Measurements from ENCODE around the gene PLOD1. TPM values are rescaled to one million over a fixed set of nuclear protein-coding genes. Genes with fewer than 3 reads are reported as not detected.

PLOD1 gene
- total and polyA plus RNA-seq, 2 of the 13 experiments (the other 11 are each of a cell fraction or from before 2014, with no cell fraction given), result 70.1 to 318 TPM

- no peaks in the 10 kb centered on the region for H3K9me3 ChIP-seq (ENCODE audit: low read length)
- in situ Hi-C loops (cut with HindIII; ENCODE audit: extremely low pct_ligation_motif_present, low pct_unique_long_range_greater_than_20kb), result no loop called here
- H3K4me3 ChIP-seq (replicated peaks in 1 of 3; ENCODE audit: insufficient read depth in 1 of 3, low read depth in 2 of 3, low read length in 3 of 3), result no peak overlapping the region
- H3K9ac ChIP-seq (ENCODE audit: insufficient read depth, low read depth, low read length), result no peak overlapping the region
- H3K27me3 ChIP-seq (ENCODE audit: control insufficient read depth in 1 of 2, insufficient read depth in 2 of 2, low read length in 2 of 2), result peaks cover 0 to 3% of the 10 kb centered on the region in 2 experiments; a peak in 1 of 5 replicates
- ATAC-seq (no peak), DNase-seq (ENCODE audit: low spot score) (no peak), FAIRE-seq (no peak)
- H3K4me1 ChIP-seq (ENCODE audit: insufficient read depth, low read length), result peaks cover 39% of the 10 kb centered on the region
- no peak overlapping the region for H3K27ac ChIP-seq (ENCODE audit: extremely low read length, insufficient read depth, low read length)
- POLR2A ChIA-PET, result interaction anchor here (3.0 kb wide), 1 partner anchor 11 kb away, joined by 14 read pairs; no protein-coding TSS in a partner anchor
- H3K79me2 ChIP-seq (ENCODE audit: insufficient read depth, low read length), result peaks cover 27% of the 10 kb centered on the region
- CTCF ChIA-PET (ENCODE audit: low intra/inter-chr PET ratio, low total read pairs), result no interaction called here
- no TSS peak for BruUV-seq (replicated peaks)
- intact Hi-C loops (cut with micrococcal nuclease; ENCODE audit: unreplicated experiment), result no loop called here
- peak; percentile 26 for TF ChIP-seq AGO2 (optimal IDR thresholded peaks at IDR 0.05; ENCODE audit: low read depth, low read length)
- TF ChIP-seq POLR2A (IDR thresholded peaks at IDR 0.05; ENCODE audit: insufficient read depth in 1 of 2, low read depth in 2 of 2, low read length in 2 of 2), result 0 out of 4 replicates have a peak, but pooled peaks of 1 of the 2 experiments have one; percentile 28
- TF ChIP-seq NR3C1 (CRISPR knock-in tag; IDR thresholded peaks at IDR 0.05), result no peak
- peaks cover 6 to 24% of the 10 kb centered on the region in 2 experiments; a peak in 4 of 5 replicates for H3K36me3 ChIP-seq (replicated peaks in 1 of 2; ENCODE audit: control insufficient read depth in 1 of 2, insufficient read depth in 2 of 2, low read length in 2 of 2)
- H2AFZ ChIP-seq (ENCODE audit: low read length), result no peak overlapping the region
- H4K20me1 ChIP-seq (ENCODE audit: insufficient read depth, low read length), result no peaks in the 10 kb centered on the region
- WGBS (ENCODE audit: low lambda C conversion rate), result 95% methylated on average over 3 of the region's 8 CpGs
- no peak overlapping the region for H3K4me2 ChIP-seq (ENCODE audit: low read depth, low read length)
Measured at GRCh38 chr1:11978301-11978700, 43.8 kb downstream of the PLOD1 start.

DNA sequence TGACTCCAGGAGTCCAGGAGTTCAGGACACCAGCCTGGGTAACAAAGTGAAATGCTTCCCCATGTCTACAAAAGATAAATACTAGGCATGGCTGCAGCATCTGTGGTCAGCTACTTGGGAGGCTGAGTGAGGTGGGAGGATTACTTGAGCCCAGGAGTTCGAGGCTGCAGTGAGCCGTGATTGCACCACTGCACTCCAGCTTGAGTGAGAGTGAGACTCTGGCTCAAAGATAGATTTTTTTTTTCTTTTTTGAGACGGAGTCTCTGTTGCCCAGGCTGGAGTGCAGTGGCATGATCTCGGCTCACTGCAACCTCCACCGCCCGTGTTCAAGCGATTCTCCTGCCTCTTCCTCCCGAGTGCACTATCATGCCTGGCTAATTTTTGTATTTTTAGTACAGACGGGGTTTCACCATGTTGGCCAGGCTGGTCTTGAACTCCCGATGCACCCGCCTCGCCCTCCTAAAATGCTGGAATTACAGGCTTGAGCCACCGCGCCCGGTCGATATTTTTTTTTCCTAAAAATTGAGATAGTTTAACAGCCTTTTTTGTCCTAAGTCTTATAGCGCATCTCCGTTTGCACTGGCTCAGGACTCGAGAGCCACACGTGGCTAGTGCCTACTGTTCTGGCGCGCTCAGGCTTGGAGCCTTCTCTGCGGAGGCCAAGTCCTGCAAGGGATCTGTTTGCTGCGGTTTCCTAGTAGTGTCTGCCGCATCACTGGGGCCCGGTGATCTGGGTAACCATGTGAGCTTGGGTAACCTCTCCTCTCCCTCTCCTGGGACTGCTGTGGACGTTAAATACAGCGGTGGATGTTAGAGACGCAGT, 44.7 kb downstream of the PLOD1 start:
- in situ Hi-C loops (cut with HindIII; ENCODE audit: extremely low pct_ligation_motif_present, low pct_unique_long_range_greater_than_20kb) (no loop called here), intact Hi-C loops (cut with micrococcal nuclease; ENCODE audit: unreplicated experiment) (loop anchor here (1.0 kb wide), 1 partner anchor 12 kb away; no protein-coding TSS in a partner anchor)
- Histone ChIP-seq H3K9me3 (ENCODE audit: low read length) (no peaks in the 10 kb centered on the region), H3K79me2 (ENCODE audit: insufficient read depth, low read length) (peaks cover 37% of the 10 kb centered on the region), H3K27me3 (ENCODE audit: control insufficient read depth in 1 of 2, insufficient read depth in 2 of 2, low read length in 2 of 2) (peaks cover 0 to 3% of the 10 kb centered on the region in 2 experiments; a peak in 1 of 5 replicates), H4K20me1 (ENCODE audit: insufficient read depth, low read length) (no peaks in the 10 kb centered on the region; the same call in 1 of the 2 replicates), H3K4me3 (replicated peaks in 1 of 3; ENCODE audit: insufficient read depth in 1 of 3, low read depth in 2 of 3, low read length in 3 of 3) (peak overlapping the region; percentile 91 to 98 (median 97)), H3K9ac (ENCODE audit: insufficient read depth, low read depth, low read length) (peak overlapping the region; percentile 68), H2AFZ (ENCODE audit: low read length) (no peak overlapping the region), H3K36me3 (replicated peaks in 1 of 2; ENCODE audit: control insufficient read depth in 1 of 2, insufficient read depth in 2 of 2, low read length in 2 of 2) (peaks cover 9 to 22% of the 10 kb centered on the region in 2 experiments; a peak in 4 of 5 replicates), H3K27ac (ENCODE audit: extremely low read length, insufficient read depth, low read length) (peak overlapping the region; percentile 81), H3K4me2 (ENCODE audit: low read depth, low read length) (peak overlapping the region; percentile 95), H3K4me1 (ENCODE audit: insufficient read depth, low read length) (peaks cover 48% of the 10 kb centered on the region)
- ChIA-PET CTCF (ENCODE audit: low intra/inter-chr PET ratio, low total read pairs) (no interaction called here), POLR2A (interaction anchor here (0.7 to 3.8 kb wide), 18 partner anchors 10 to 640 kb away, joined by 3 to 107 read pairs (median 7); partner anchors contain the start of genes CLCN6, KIAA2013, MIIP and MTHFR)
- 10% methylated on average over 24 of the region's 29 CpGs for WGBS (ENCODE audit: low lambda C conversion rate)
- FAIRE-seq (no peak), ATAC-seq (peak; percentile 47), DNase-seq (ENCODE audit: low spot score) (no peak)
- TSS peak; percentile 92 for BruUV-seq (replicated peaks)
- TF ChIP-seq ZNF430 (CRISPR knock-in tag; IDR thresholded peaks at IDR 0.05) (0 out of 2 replicates have a peak, but pooled peaks have one; percentile 22), ZNF605 (CRISPR knock-in tag; IDR thresholded peaks at IDR 0.05) (peak; percentile 1; the same call in 1 of the 2 replicates), RFXAP (CRISPR knock-in tag; IDR thresholded peaks at IDR 0.05; ENCODE audit: borderline replicate concordance) (no peak), ASH2L (IDR thresholded peaks at IDR 0.05; ENCODE audit: insufficient read length, low read depth, low read length) (no peak), POLR2AphosphoS5 (IDR thresholded peaks at IDR 0.05; ENCODE audit: low read depth, low read length) (0 out of 2 replicates have a peak, but pooled peaks have one; percentile 34), MYC (CRISPR knock-in tag; IDR thresholded peaks at IDR 0.05; ENCODE audit: borderline replicate concordance) (peak; percentile 25; the same call in 1 of the 2 replicates), CENPBD1 (CRISPR knock-in tag; IDR thresholded peaks at IDR 0.05; ENCODE audit: borderline replicate concordance, low read depth) (0 out of 2 replicates have a peak, but pooled peaks have one; percentile 63), SSRP1 (CRISPR knock-in tag; IDR thresholded peaks at IDR 0.05) (0 out of 2 replicates have a peak, but pooled peaks have one; percentile 42), ZNF362 (CRISPR knock-in tag; IDR thresholded peaks at IDR 0.05; ENCODE audit: borderline replicate concordance) (0 out of 2 replicates have a peak, but pooled peaks have one; percentile 17), BORCS8-MEF2B (CRISPR knock-in tag; IDR thresholded peaks at IDR 0.05) (0 out of 2 replicates have a peak, but pooled peaks have one; percentile 13), SRY (CRISPR knock-in tag; IDR thresholded peaks at IDR 0.05) (0 out of 2 replicates have a peak, but pooled peaks have one; percentile 26), NFKBIZ (CRISPR knock-in tag; IDR thresholded peaks at IDR 0.05) (0 out of 2 replicates have a peak, but pooled peaks have one; percentile 5), ZNF17 (CRISPR knock-in tag; IDR thresholded peaks at IDR 0.05) (no peak)
